HG02623 (cell line): ENCODE measurements around the gene MAGI1.

Experiments used
- ATAC-seq: cut with Tn5 transposase; IDR thresholded peaks from one replicate; pipeline ENCODE4 v1.9.1; 2021; ENCODE audit warnings: moderate library complexity; ENCODE audit not compliant: unreplicated experiment

MAGI1 gene

GRCh38 chr3:65502526-65502925 is 536.2 kb downstream of the MAGI1 start:
- ATAC-seq = no peak

GRCh38 chr3:65500398-65501306 is 538.1 kb downstream of the MAGI1 start:
- ATAC-seq = no peak

GRCh38 chr3:65497846-65498245 is 540.9 kb downstream of the MAGI1 start:
- ATAC-seq = no peak

- ATAC-seq = no peak
Measured at GRCh38 chr3:65497236-65497635, 541.5 kb downstream of the MAGI1 start.

- ATAC-seq = no peak
Measured at GRCh38 chr3:65493938-65494337, 544.8 kb downstream of the MAGI1 start.

- no peak for ATAC-seq
Measured at GRCh38 chr3:65493371-65493882, 545.3 kb downstream of the MAGI1 start.

GRCh38 chr3:65492249-65492648 is 546.5 kb downstream of the MAGI1 start:
- no peak for ATAC-seq

- ATAC-seq = no peak
Measured at GRCh38 chr3:65490114-65490513, 548.6 kb downstream of the MAGI1 start.

- no peak for ATAC-seq
Measured at GRCh38 chr3:65489253-65489652, 549.5 kb downstream of the MAGI1 start.

GRCh38 chr3:65485826-65486469 is 552.8 kb downstream of the MAGI1 start:
- ATAC-seq = no peak

- ATAC-seq = no peak
Measured at GRCh38 chr3:65484964-65485363, 553.8 kb downstream of the MAGI1 start.

GRCh38 chr3:65483480-65483879 is 555.2 kb downstream of the MAGI1 start:
- ATAC-seq = no peak

GRCh38 chr3:65483011-65483410 is 555.7 kb downstream of the MAGI1 start:
- no peak for ATAC-seq

GRCh38 chr3:65481085-65481484 is 557.6 kb downstream of the MAGI1 start:
- no peak for ATAC-seq

- ATAC-seq = no peak
Measured at GRCh38 chr3:65479990-65480389, 558.7 kb downstream of the MAGI1 start.

GRCh38 chr3:65478551-65479500 is 559.9 kb downstream of the MAGI1 start:
- no peak for ATAC-seq

GRCh38 chr3:65473736-65474135 is 565.0 kb downstream of the MAGI1 start:
- ATAC-seq = no peak

- ATAC-seq = no peak
Measured at GRCh38 chr3:65472501-65472900, 566.2 kb downstream of the MAGI1 start.

GRCh38 chr3:65466300-65466988 is 572.3 kb downstream of the MAGI1 start:
- ATAC-seq = no peak

- no peak for ATAC-seq
Measured at GRCh38 chr3:65449841-65450428, 588.8 kb downstream of the MAGI1 start.
